ENCODE data around the gene RBMS3. TPM values are rescaled to one million over a fixed set of nuclear protein-coding genes. Genes with fewer than 3 reads are reported as not detected.

RBMS3 gene
- total RNA-seq, 1 donor: 81.1 TPM

DNA sequence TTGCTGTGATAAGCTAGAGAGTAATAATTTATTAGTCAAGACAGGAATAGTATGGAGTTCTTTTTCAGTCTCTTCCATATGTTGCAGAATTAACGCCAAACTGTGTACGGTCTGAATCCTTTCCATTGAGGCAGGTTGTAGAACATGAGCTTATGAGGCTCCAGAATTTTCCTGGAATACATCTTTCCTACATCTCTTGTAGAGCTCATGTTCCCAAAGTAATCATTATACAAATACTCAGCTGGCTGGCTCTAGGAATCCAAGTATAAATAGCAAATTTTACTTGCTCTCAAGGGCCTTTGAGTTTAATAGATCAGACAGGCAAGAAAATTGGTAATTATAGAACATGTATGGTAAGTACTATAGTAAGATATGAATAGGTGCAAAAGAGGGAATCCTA is 419.4 kb downstream of the RBMS3 start:
- no peaks in the 10 kb centered on the region for H3K9me3 ChIP-seq (ENCODE audit: low read depth, low read length)
- H4K20me1 ChIP-seq (ENCODE audit: insufficient read depth, low read length): no peaks in the 10 kb centered on the region
- DNase-seq (ENCODE audit: insufficient read length, low spot score, missing footprints): no peak
- peaks cover 2% of the 10 kb centered on the region for H3K79me2 ChIP-seq (ENCODE audit: insufficient read depth, low read length)
- TF ChIP-seq, protein P1, sequence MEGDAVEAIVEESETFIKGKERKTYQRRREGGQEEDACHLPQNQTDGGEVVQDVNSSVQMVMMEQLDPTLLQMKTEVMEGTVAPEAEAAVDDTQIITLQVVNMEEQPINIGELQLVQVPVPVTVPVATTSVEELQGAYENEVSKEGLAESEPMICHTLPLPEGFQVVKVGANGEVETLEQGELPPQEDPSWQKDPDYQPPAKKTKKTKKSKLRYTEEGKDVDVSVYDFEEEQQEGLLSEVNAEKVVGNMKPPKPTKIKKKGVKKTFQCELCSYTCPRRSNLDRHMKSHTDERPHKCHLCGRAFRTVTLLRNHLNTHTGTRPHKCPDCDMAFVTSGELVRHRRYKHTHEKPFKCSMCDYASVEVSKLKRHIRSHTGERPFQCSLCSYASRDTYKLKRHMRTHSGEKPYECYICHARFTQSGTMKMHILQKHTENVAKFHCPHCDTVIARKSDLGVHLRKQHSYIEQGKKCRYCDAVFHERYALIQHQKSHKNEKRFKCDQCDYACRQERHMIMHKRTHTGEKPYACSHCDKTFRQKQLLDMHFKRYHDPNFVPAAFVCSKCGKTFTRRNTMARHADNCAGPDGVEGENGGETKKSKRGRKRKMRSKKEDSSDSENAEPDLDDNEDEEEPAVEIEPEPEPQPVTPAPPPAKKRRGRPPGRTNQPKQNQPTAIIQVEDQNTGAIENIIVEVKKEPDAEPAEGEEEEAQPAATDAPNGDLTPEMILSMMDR (IDR thresholded peaks at IDR 0.05; ENCODE audit: extremely low read depth, low read depth, low read length): no peak
- no peak overlapping the region for H3K4me2 ChIP-seq (ENCODE audit: insufficient read depth, low read length)
- no peak overlapping the region for H2AFZ ChIP-seq (ENCODE audit: low read length)
- peaks cover 9% of the 10 kb centered on the region for H3K36me3 ChIP-seq (ENCODE audit: insufficient read depth, low read length)
- H3K4me1 ChIP-seq (ENCODE audit: insufficient read depth, low read length): peaks cover 30% of the 10 kb centered on the region
- H3K27ac ChIP-seq (ENCODE audit: low read depth, low read length): no peak overlapping the region
- no peaks in the 10 kb centered on the region for H3K27me3 ChIP-seq (ENCODE audit: insufficient read depth, low read length)
- no peak overlapping the region for H3K4me3 ChIP-seq (ENCODE audit: insufficient read depth, low read length)

DNA sequence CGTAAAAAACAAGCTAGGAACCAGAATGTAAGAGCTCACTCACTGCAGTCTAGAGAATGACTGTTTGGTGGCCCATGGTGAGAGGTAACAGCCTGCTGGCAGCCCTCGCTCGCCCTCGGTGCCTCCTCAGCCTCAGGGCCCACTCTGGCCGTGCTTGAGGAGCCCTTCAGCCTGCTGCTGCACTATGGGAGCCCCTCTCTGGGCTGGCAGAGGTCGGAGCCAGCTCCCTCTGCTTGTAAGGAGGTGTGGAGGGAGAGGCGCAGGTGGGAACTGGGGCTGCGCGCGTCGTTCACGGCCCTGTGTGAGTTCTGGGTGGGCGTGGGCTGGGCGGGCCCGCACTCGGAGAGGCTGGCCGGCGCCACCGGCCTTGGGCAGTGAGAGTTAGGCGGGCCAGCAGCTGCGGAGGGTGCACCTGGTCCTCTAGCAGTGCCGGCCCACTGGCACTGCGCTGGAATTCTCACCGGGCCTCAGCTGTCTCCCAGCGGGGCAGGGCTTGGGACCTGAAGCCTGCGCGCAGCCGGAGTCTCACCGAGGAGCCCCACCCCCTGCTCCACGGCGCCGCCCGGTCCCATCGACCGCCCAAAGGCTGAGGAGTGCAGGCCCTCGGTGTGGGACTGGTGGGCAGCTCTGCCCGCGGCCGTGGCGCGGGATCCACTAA is 420.6 kb downstream of the RBMS3 start:
- Histone ChIP-seq H3K27ac (ENCODE audit: low read depth, low read length) (no peak overlapping the region), H3K36me3 (ENCODE audit: insufficient read depth, low read length) (peaks cover 9% of the 10 kb centered on the region), H4K20me1 (ENCODE audit: insufficient read depth, low read length) (no peaks in the 10 kb centered on the region), H3K9me3 (ENCODE audit: low read depth, low read length) (no peaks in the 10 kb centered on the region), H2AFZ (ENCODE audit: low read length) (no peak overlapping the region), H3K27me3 (ENCODE audit: insufficient read depth, low read length) (no peaks in the 10 kb centered on the region), H3K4me1 (ENCODE audit: insufficient read depth, low read length) (peaks cover 18% of the 10 kb centered on the region), H3K4me3 (ENCODE audit: insufficient read depth, low read length) (no peak overlapping the region), H3K4me2 (ENCODE audit: insufficient read depth, low read length) (no peak overlapping the region), H3K79me2 (ENCODE audit: insufficient read depth, low read length) (peaks cover 2% of the 10 kb centered on the region)
- no peak for DNase-seq (ENCODE audit: insufficient read length, low spot score, missing footprints)
- TF ChIP-seq, protein P1 (IDR thresholded peaks at IDR 0.05; ENCODE audit: extremely low read depth, low read depth, low read length): no peak

DNA sequence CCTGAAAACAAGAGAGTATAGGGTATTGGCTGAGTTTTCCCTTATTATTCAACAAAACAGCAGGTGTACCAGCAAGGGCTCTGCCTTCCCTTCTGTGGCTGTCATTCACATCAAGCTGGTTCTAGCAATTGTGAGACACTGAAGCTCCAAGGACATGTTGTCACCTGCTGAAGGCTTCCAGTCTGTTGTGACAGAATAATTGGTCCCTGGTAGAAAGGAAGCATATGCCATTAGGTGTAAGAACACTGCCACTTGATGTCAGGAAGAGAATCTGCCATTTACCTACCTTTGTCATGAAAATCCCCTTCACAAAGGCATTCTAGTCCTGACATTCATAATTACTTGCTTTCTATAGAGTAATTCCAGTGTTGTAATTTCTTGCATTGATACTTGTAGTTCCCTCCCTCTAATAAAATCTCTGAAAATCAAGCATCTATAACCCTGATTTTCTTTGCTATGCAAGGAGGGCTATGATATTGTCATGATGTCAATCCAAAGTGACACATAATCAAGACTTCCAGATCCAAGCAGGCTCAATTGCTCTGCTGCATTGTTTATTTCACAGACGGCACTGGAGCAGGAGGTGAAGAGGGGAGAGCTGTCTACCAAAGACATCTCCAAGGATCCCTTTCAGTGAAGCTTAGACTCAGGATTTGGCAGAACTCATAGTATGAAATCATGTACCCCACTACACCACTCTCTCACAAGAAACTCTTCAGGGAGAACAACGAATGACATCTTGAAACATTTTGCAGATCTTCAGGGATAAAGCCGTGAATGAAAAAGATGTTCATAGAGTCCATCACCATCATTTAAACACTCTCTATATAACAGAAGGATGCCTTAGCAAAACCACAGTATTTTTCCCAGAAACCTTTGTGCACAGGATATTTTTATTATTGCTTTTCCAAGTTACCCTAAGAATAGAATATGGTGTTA is 425.3 kb downstream of the RBMS3 start:
- Histone ChIP-seq H4K20me1 (ENCODE audit: insufficient read depth, low read length) (no peaks in the 10 kb centered on the region), H3K4me1 (ENCODE audit: insufficient read depth, low read length) (no peaks in the 10 kb centered on the region), H3K27ac (ENCODE audit: low read depth, low read length) (no peak overlapping the region), H2AFZ (ENCODE audit: low read length) (no peak overlapping the region), H3K4me2 (ENCODE audit: insufficient read depth, low read length) (no peak overlapping the region), H3K79me2 (ENCODE audit: insufficient read depth, low read length) (no peaks in the 10 kb centered on the region), H3K4me3 (ENCODE audit: insufficient read depth, low read length) (no peak overlapping the region), H3K36me3 (ENCODE audit: insufficient read depth, low read length) (peaks cover 4% of the 10 kb centered on the region), H3K9me3 (ENCODE audit: low read depth, low read length) (no peaks in the 10 kb centered on the region), H3K27me3 (ENCODE audit: insufficient read depth, low read length) (no peaks in the 10 kb centered on the region)
- DNase-seq (ENCODE audit: insufficient read length, low spot score, missing footprints): no peak
- TF ChIP-seq, protein P1 (IDR thresholded peaks at IDR 0.05; ENCODE audit: extremely low read depth, low read depth, low read length): no peak

DNA sequence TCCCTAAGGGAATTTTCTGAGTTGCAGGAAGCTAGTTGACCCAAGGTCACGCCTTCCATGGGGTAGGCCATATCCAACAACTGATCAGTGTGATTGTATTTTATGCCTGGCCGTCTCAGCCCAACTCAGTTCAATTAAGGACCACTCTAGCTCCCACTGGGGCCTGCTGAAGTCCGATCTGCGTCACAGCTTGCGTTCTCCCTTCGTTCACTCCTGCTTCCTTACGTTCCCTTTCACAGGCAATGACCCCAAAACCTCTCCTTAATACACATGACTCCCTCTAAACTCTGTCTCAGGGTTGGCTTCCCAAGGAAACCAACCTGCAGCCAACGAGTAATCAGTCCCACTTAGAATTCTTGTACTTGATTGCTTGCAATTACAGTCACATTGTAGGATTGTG is 428.0 kb downstream of the RBMS3 start:
- H2AFZ ChIP-seq (ENCODE audit: low read length): no peak overlapping the region
- no peaks in the 10 kb centered on the region for H3K79me2 ChIP-seq (ENCODE audit: insufficient read depth, low read length)
- no peaks in the 10 kb centered on the region for H4K20me1 ChIP-seq (ENCODE audit: insufficient read depth, low read length)
- H3K4me2 ChIP-seq (ENCODE audit: insufficient read depth, low read length): no peak overlapping the region
- H3K4me1 ChIP-seq (ENCODE audit: insufficient read depth, low read length): no peaks in the 10 kb centered on the region
- no peak overlapping the region for H3K27ac ChIP-seq (ENCODE audit: low read depth, low read length)
- TF ChIP-seq, protein P1 (IDR thresholded peaks at IDR 0.05; ENCODE audit: extremely low read depth, low read depth, low read length): no peak
- no peaks in the 10 kb centered on the region for H3K27me3 ChIP-seq (ENCODE audit: insufficient read depth, low read length)
- no peaks in the 10 kb centered on the region for H3K9me3 ChIP-seq (ENCODE audit: low read depth, low read length)
- H3K36me3 ChIP-seq (ENCODE audit: insufficient read depth, low read length): no peaks in the 10 kb centered on the region
- H3K4me3 ChIP-seq (ENCODE audit: insufficient read depth, low read length): no peak overlapping the region
- no peak for DNase-seq (ENCODE audit: insufficient read length, low spot score, missing footprints)

All from osteoblast (primary cell).